Progenitor cell of endocrine pancreas (in vitro differentiated cells): ENCODE measurements around the gene PPP2R2D. TPM values are rescaled to one million over a fixed set of nuclear protein-coding genes. Genes with fewer than 3 reads are reported as not detected.

Experiments
- DNase-seq: peaks from one replicate; pipeline ENCODE4 v3.0.0; 2021; ENCODE audit warnings: low spot score; ENCODE audit not compliant: unreplicated experiment
- H3K27ac Mint-ChIP-seq: 2 replicates; pipeline ENCODE4 v1.8.0; 2021; ENCODE audit warnings: mild to moderate bottlenecking, moderate library complexity, mixed read lengths
- H3K27me3 Mint-ChIP-seq: 2 replicates; pipeline ENCODE4 v1.8.0; 2021; ENCODE audit warnings: mixed read lengths
- H3K36me3 Mint-ChIP-seq: 2 replicates; pipeline ENCODE4 v1.8.0; 2022; ENCODE audit warnings: mixed read lengths; ENCODE audit not compliant: insufficient read depth
- H3K4me1 Mint-ChIP-seq: 2 replicates; pipeline ENCODE4 v1.8.0; 2021; ENCODE audit warnings: low read depth, mixed read lengths
- H3K4me3 Mint-ChIP-seq: 2 replicates; pipeline ENCODE4 v1.8.0; 2021; ENCODE audit warnings: low read depth, mild to moderate bottlenecking, moderate library complexity, mixed read lengths
- H3K9me3 Mint-ChIP-seq: 2 replicates; pipeline ENCODE4 v1.8.0; 2021; ENCODE audit warnings: low read depth, mixed read lengths
- CTCF ChIP-seq: fragments of 200-600 bp; sonication (generic); IDR thresholded peaks from one replicate; pipeline ENCODE4 v1.5.0; 2021; ENCODE audit warnings: antibody characterized with exemption, mild to moderate bottlenecking; ENCODE audit not compliant: unreplicated experiment
- long read RNA-seq: library from polyadenylated mRNA; unstranded; transcript quantifications from one replicate; pipeline ENCODE4 v2.0.0, GENCODE V29; 2020
- total RNA-seq: library from RNA; stranded (reverse); gene quantifications from 2 replicates; pipeline ENCODE4 v1.2.1, GENCODE V29; 2021

Gene PPP2R2D
- 41.1 and 43.6 TPM in 2 replicates for total RNA-seq
- long read RNA-seq, partial matches to known transcripts = 6 of 9 reads
- long read RNA-seq, other reads (novel, unspliced or antisense) = 3 of 9 reads

DNA sequence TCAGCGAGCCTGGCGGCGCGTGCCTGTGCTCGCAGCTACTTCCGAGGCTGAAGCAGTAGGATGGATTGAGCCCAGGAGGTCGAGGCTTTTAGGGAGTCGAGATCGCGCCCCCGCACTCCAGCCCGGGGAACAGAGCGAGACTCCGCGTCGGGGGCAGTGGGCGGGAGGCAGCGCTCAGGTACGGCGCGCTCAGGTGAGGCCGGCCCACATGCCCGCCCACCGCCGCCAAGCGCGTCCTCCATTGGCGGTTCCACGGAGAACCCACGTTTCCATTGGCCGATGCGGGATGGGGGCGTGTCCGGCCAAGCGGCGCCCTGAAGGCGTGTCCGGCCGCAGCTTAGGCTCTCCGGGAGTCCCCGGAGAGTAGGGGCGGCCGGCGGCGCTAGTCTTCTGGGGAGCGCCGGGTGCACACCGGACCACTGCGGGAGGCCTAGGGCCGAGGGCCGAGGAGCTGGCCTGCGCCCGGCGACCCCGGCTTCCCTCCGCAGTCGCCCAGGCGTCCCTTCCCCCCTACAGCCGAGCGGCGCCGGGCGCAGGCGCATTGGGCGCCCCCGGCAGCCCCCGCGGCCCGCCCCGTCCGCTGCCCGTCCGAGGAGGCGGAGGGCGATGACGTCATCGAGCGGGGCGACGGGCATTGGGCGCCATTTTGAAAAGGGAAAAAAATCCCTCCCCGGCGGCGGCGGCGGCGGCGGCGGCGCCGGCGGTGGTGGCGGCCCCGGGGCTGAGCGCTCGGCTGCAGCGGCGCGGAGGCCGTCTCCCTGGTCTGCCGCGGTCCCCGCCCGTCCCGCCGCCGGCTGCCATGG is at the start of gene PPP2R2D:
Gene PPP2R2D, plus strand, starts transcription at position 659 of the 803 bp plus-strand sequence. Its CDS starts 141 bp downstream, at position 800.
- H3K4me1 Mint-ChIP-seq = peaks cover 20% of the 10 kb centered on the region
- H3K27me3 Mint-ChIP-seq = peaks cover 17% of the 10 kb centered on the region
- peaks cover 2% of the 10 kb centered on the region for H3K36me3 Mint-ChIP-seq
- peak; percentile 94 for DNase-seq
- peak within 1 kb of the TSS; percentile 95 for H3K27ac Mint-ChIP-seq
- no peak for TF ChIP-seq CTCF
- no peaks in the 10 kb centered on the region for H3K9me3 Mint-ChIP-seq
- H3K4me3 Mint-ChIP-seq = peak within 1 kb of the TSS; percentile 90

GRCh38 chr10:131851346-131851745 is 49.5 kb upstream of the PPP2R2D start:
- H3K9me3 Mint-ChIP-seq = no peaks in the 10 kb centered on the region
- H3K4me1 Mint-ChIP-seq = no peaks in the 10 kb centered on the region
- no peak overlapping the region for H3K27ac Mint-ChIP-seq
- H3K27me3 Mint-ChIP-seq = no peaks in the 10 kb centered on the region
- TF ChIP-seq CTCF = no peak
- DNase-seq = no peak
- no peaks in the 10 kb centered on the region for H3K36me3 Mint-ChIP-seq
- H3K4me3 Mint-ChIP-seq = no peak overlapping the region

DNA sequence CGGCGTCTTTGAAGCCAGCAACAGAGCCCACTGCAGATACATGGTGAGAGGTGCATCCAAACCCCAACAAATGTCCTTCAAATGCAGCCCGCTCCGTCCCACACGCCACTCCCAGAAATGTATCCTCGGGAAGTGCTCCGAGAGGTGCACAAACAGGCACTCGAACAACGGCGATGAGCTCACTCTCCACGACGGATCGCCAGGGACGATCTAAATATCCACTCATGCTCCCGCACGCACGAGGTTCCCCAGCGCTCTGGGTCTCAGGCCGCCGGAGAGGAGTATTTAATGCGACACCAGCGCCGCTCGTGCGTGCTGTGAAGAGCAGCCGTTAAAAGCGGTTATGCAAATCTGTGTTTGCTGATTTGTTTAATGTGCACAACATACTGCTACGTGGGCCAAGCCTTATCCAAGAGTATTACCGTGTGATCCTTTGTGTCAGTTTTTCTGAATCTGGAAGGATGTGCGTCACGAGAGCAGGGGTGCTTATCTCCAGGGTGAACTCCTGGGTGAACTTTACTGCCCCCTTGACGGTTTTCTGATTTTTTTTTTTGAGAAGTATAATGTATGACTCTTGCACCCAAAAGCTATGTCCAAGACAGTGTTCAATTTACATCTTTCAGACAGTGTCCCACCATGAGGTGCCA is 48.5 kb upstream of the PPP2R2D start:
- no peak for TF ChIP-seq CTCF
- Mint-ChIP-seq H3K9me3 (no peaks in the 10 kb centered on the region), H3K4me3 (no peak overlapping the region), H3K27me3 (no peaks in the 10 kb centered on the region), H3K4me1 (no peaks in the 10 kb centered on the region), H3K27ac (no peak overlapping the region), H3K36me3 (no peaks in the 10 kb centered on the region)
- no peak for DNase-seq

DNA sequence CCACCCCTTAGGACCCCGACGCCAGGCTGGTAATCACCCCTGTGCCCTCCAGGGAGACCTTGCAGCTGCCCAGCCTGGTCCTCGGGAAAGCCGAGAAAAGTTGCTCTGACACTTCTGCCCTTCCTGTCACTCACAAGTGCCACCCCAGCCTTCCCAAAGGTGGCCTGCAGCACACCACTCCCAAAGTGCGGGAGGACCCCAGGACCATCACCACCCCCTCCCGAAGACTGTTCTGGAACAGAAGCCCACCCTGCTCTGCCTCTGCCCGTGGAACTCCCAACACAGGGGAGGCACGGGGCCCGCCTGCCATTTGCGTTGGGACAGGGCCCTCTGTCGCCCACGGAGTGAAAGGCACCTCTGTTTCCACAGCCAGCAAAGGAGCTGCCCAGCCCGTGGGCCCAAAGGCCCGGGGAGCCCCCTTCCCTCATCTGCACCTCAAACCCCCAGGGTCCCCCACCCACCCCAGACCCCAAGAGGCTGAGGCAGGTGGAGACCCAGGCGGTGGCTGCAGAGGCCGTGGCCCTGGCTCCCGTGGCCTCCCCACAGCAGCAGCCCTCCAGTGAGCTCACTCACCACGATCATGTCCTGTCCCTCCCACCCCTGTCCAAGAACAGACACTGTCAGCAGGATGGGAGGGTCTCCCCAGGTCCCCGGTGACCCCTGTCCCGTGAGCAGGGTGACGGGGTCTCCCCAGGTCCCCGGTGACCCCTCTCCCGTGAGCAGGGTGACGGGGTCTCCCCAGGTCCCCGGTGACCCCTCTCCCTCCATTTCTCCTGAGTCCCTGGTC is 47.8 kb upstream of the PPP2R2D start:
- Mint-ChIP-seq H3K9me3 (no peaks in the 10 kb centered on the region), H3K27me3 (no peaks in the 10 kb centered on the region), H3K27ac (no peak overlapping the region), H3K4me3 (no peak overlapping the region), H3K4me1 (no peaks in the 10 kb centered on the region), H3K36me3 (no peaks in the 10 kb centered on the region)
- TF ChIP-seq CTCF = no peak
- no peak for DNase-seq

GRCh38 chr10:131853610-131853964 is 47.2 kb upstream of the PPP2R2D start:
- TF ChIP-seq CTCF = no peak
- Mint-ChIP-seq H3K36me3 (no peaks in the 10 kb centered on the region), H3K9me3 (no peaks in the 10 kb centered on the region), H3K27me3 (peaks cover 2% of the 10 kb centered on the region), H3K4me1 (no peaks in the 10 kb centered on the region), H3K27ac (no peak overlapping the region), H3K4me3 (no peak overlapping the region)
- DNase-seq = no peak
